ENCODE results near the gene UBXN10.
"Not testable (repeated sequence)": the region's sequence is repeated elsewhere in the genome, so short reads cannot be mapped to it uniquely, and the experiment has no call there.

Gene UBXN10

GRCh38 chr1:20200966-20201365 is 15.1 kb downstream of the UBXN10 start:
- no peak for DNase-seq (ENCODE audit: low read depth in 2 of 2)

- DNase-seq (ENCODE audit: low read depth in 2 of 2), result no peak
These were observed 16.3 kb downstream of the UBXN10 start for GRCh38 chr1:20202166-20202565.

GRCh38 chr1:20207546-20207945 is 21.6 kb downstream of the UBXN10 start:
- DNase-seq (ENCODE audit: low read depth in 2 of 2), result no peak

GRCh38 chr1:20209471-20209870 is 23.6 kb downstream of the UBXN10 start:
- DNase-seq (ENCODE audit: low read depth in 2 of 2), result no peak

GRCh38 chr1:20210736-20211460 is 25.0 kb downstream of the UBXN10 start:
- no peak for DNase-seq (ENCODE audit: low read depth in 2 of 2)

GRCh38 chr1:20211511-20211931 is 25.6 kb downstream of the UBXN10 start:
- no peak for DNase-seq (ENCODE audit: low read depth in 2 of 2)

- no peak for DNase-seq (ENCODE audit: low read depth in 2 of 2)
These were observed 26.3 kb downstream of the UBXN10 start for GRCh38 chr1:20212085-20212684.

- DNase-seq (ENCODE audit: low read depth in 2 of 2), result peak; percentile 7 to 10
These were observed 26.9 kb downstream of the UBXN10 start for GRCh38 chr1:20212685-20213331.

GRCh38 chr1:20215716-20216115 is 29.8 kb downstream of the UBXN10 start:
- no peak for DNase-seq (ENCODE audit: low read depth in 2 of 2)

GRCh38 chr1:20216574-20216973 is 30.7 kb downstream of the UBXN10 start:
- DNase-seq (ENCODE audit: low read depth in 2 of 2), result no peak

- not testable (repeated sequence) for DNase-seq (ENCODE audit: low read depth in 2 of 2)
These were observed 33.2 kb downstream of the UBXN10 start for GRCh38 chr1:20219053-20219452.

GRCh38 chr1:20220036-20220435 is 34.1 kb downstream of the UBXN10 start:
- DNase-seq (ENCODE audit: low read depth in 2 of 2), result no peak

- DNase-seq (ENCODE audit: low read depth in 2 of 2), result no peak
These were observed 37.2 kb downstream of the UBXN10 start for GRCh38 chr1:20223106-20223505.

- DNase-seq (ENCODE audit: low read depth in 2 of 2), result no peak
These were observed 37.9 kb downstream of the UBXN10 start for GRCh38 chr1:20223551-20224419.

- no peak for DNase-seq (ENCODE audit: low read depth in 2 of 2)
These were observed 38.6 kb downstream of the UBXN10 start for GRCh38 chr1:20224546-20224945.

- no peak for DNase-seq (ENCODE audit: low read depth in 2 of 2)
These were observed 41.8 kb downstream of the UBXN10 start for GRCh38 chr1:20227704-20228103.

- no peak for DNase-seq (ENCODE audit: low read depth in 2 of 2)
These were observed 42.5 kb downstream of the UBXN10 start for GRCh38 chr1:20228314-20228825.

- no peak for DNase-seq (ENCODE audit: low read depth in 2 of 2)
These were observed 43.3 kb downstream of the UBXN10 start for GRCh38 chr1:20229171-20229570.

- DNase-seq (ENCODE audit: low read depth in 2 of 2), result not testable (repeated sequence)
These were observed 46.7 kb downstream of the UBXN10 start for GRCh38 chr1:20232564-20232963.

- no peak for DNase-seq (ENCODE audit: low read depth in 2 of 2)
These were observed 47.5 kb downstream of the UBXN10 start for GRCh38 chr1:20233394-20233793.

- DNase-seq (ENCODE audit: low read depth in 2 of 2), result no peak
These were observed 48.0 kb downstream of the UBXN10 start for GRCh38 chr1:20233866-20234265.
